SK-N-MC (cell line): ENCODE data around the gene CTNNA3.

Experiments used
- DNase-seq: peaks from one replicate; pipeline ENCODE4 v3.0.0-alpha.2; 2011; ENCODE audit warnings: low read depth, low spot score
- H3K27ac ChIP-seq: fragments of 200-600 bp; sonication (generic); 2 replicates; pipeline ENCODE4 v1.5.1; 2016; ENCODE audit warnings: mixed run types
- H3K36me3 ChIP-seq: fragments of 200-600 bp; sonication (generic); 2 replicates; pipeline ENCODE4 v1.6.1; 2017; ENCODE audit warnings: antibody characterized with exemption, low read length, mixed read lengths; ENCODE audit not compliant: insufficient read depth
- H3K4me3 ChIP-seq: fragments of 200-600 bp; sonication (generic); 2 replicates; pipeline ENCODE4 v1.5.1; 2016
- H3K9ac ChIP-seq: fragments of 200-600 bp; sonication (generic); 2 replicates; pipeline ENCODE4 v1.8.0; 2017; ENCODE audit warnings: mixed run types, mixed read lengths; ENCODE audit not compliant: insufficient read length
- H3K9me3 ChIP-seq: fragments of 200-600 bp; sonication (generic); 2 replicates; pipeline ENCODE4 v1.6.1; 2017; ENCODE audit warnings: low read depth, mild to moderate bottlenecking, antibody characterized with exemption, low read length, moderate library complexity, mixed read lengths
- EZH2 ChIP-seq: fragments of 200-600 bp; sonication (generic); IDR thresholded peaks from one replicate; pipeline ENCODE4 v1.6.1; 2017; ENCODE audit warnings: antibody characterized with exemption
- FOXP2 ChIP-seq: optimal IDR thresholded peaks from 2 replicates; pipeline ENCODE3; 2011; ENCODE audit warnings: mild to moderate bottlenecking, moderate library complexity; ENCODE audit not compliant: insufficient read depth; ENCODE audit errors: extremely low read length, control extremely low read depth
- POLR2AphosphoS5 ChIP-seq: IDR thresholded peaks from 2 replicates; pipeline ENCODE4 v1.6.1; 2012; ENCODE audit warnings: mild to moderate bottlenecking, low read depth, low read length, borderline replicate concordance

CTNNA3 gene

GRCh38 chr10:66629996-66630395 is 1066.0 kb downstream of the CTNNA3 start:
- H3K36me3 ChIP-seq = no peaks in the 10 kb centered on the region
- H3K27ac ChIP-seq = no peak overlapping the region
- H3K9ac ChIP-seq = no peak overlapping the region
- DNase-seq = no peak
- no peaks in the 10 kb centered on the region for H3K9me3 ChIP-seq
- H3K4me3 ChIP-seq = no peak overlapping the region
- TF ChIP-seq EZH2 (no peak), POLR2AphosphoS5 (no peak), FOXP2 (no peak)

- Histone ChIP-seq H3K9me3 (no peaks in the 10 kb centered on the region), H3K27ac (no peak overlapping the region), H3K4me3 (no peak overlapping the region), H3K9ac (no peak overlapping the region), H3K36me3 (no peaks in the 10 kb centered on the region)
- no peak for TF ChIP-seq FOXP2
- no peak for TF ChIP-seq EZH2
- TF ChIP-seq POLR2AphosphoS5 = no peak
- no peak for DNase-seq
Observed at GRCh38 chr10:66627156-66627555, 1068.8 kb downstream of the CTNNA3 start.

- Histone ChIP-seq H3K4me3 (no peak overlapping the region), H3K9ac (no peak overlapping the region), H3K36me3 (no peaks in the 10 kb centered on the region), H3K27ac (no peak overlapping the region), H3K9me3 (no peaks in the 10 kb centered on the region)
- DNase-seq = no peak
- no peak for TF ChIP-seq POLR2AphosphoS5
- no peak for TF ChIP-seq FOXP2
- no peak for TF ChIP-seq EZH2
Observed at GRCh38 chr10:66625709-66626590, 1070.0 kb downstream of the CTNNA3 start.

GRCh38 chr10:66622050-66622449 is 1073.9 kb downstream of the CTNNA3 start:
- no peak for DNase-seq
- TF ChIP-seq POLR2AphosphoS5 (no peak), FOXP2 (no peak), EZH2 (no peak)
- no peak overlapping the region for H3K9ac ChIP-seq
- no peaks in the 10 kb centered on the region for H3K36me3 ChIP-seq
- H3K4me3 ChIP-seq = no peak overlapping the region
- H3K9me3 ChIP-seq = no peaks in the 10 kb centered on the region
- no peak overlapping the region for H3K27ac ChIP-seq

GRCh38 chr10:66604195-66604594 is 1091.8 kb downstream of the CTNNA3 start:
- Histone ChIP-seq H3K36me3 (no peaks in the 10 kb centered on the region), H3K4me3 (no peak overlapping the region), H3K9me3 (no peaks in the 10 kb centered on the region), H3K27ac (no peak overlapping the region), H3K9ac (no peak overlapping the region)
- no peak for DNase-seq
- no peak for TF ChIP-seq EZH2
- no peak for TF ChIP-seq POLR2AphosphoS5
- no peak for TF ChIP-seq FOXP2

GRCh38 chr10:66591865-66592264 is 1104.1 kb downstream of the CTNNA3 start:
- Histone ChIP-seq H3K9ac (no peak overlapping the region), H3K27ac (no peak overlapping the region), H3K9me3 (no peaks in the 10 kb centered on the region), H3K4me3 (no peak overlapping the region), H3K36me3 (no peaks in the 10 kb centered on the region)
- no peak for DNase-seq
- TF ChIP-seq POLR2AphosphoS5 (no peak), EZH2 (no peak), FOXP2 (no peak)

- TF ChIP-seq POLR2AphosphoS5 (no peak), EZH2 (no peak), FOXP2 (no peak)
- no peak overlapping the region for H3K27ac ChIP-seq
- no peaks in the 10 kb centered on the region for H3K9me3 ChIP-seq
- no peaks in the 10 kb centered on the region for H3K36me3 ChIP-seq
- no peak overlapping the region for H3K4me3 ChIP-seq
- H3K9ac ChIP-seq = no peak overlapping the region
- no peak for DNase-seq
Observed at GRCh38 chr10:66587680-66588050, 1108.3 kb downstream of the CTNNA3 start.

- H3K9me3 ChIP-seq = no peaks in the 10 kb centered on the region
- no peak overlapping the region for H3K9ac ChIP-seq
- TF ChIP-seq FOXP2 = no peak
- TF ChIP-seq EZH2 = no peak
- no peak for TF ChIP-seq POLR2AphosphoS5
- no peak overlapping the region for H3K27ac ChIP-seq
- H3K36me3 ChIP-seq = no peaks in the 10 kb centered on the region
- H3K4me3 ChIP-seq = no peak overlapping the region
- DNase-seq = no peak
Observed at GRCh38 chr10:66586897-66587679, 1108.9 kb downstream of the CTNNA3 start.

GRCh38 chr10:66586073-66586472 is 1109.9 kb downstream of the CTNNA3 start:
- Histone ChIP-seq H3K27ac (no peak overlapping the region), H3K9ac (no peak overlapping the region), H3K36me3 (no peaks in the 10 kb centered on the region), H3K9me3 (no peaks in the 10 kb centered on the region), H3K4me3 (no peak overlapping the region)
- TF ChIP-seq FOXP2 (no peak), EZH2 (no peak), POLR2AphosphoS5 (no peak)
- no peak for DNase-seq
